Fibroblast of pulmonary artery (primary cell): ENCODE data around the gene TGFBR2.

ENCODE experiments used
- DNase-seq: peaks from one replicate; pipeline ENCODE4 v3.0.0-alpha.2; 2010; ENCODE audit warnings: low read depth
- H3K4me3 ChIP-seq: replicated peaks from 2 replicates; pipeline ENCODE4 v1.5.1; 2011; ENCODE audit warnings: low read depth, mild to moderate bottlenecking, control low read depth, low read length, moderate library complexity
- TF ChIP-seq, protein P1 (sequence below): IDR thresholded peaks from 2 replicates; pipeline ENCODE4 v1.5.1; 2011; ENCODE audit warnings: mild to moderate bottlenecking, control low read depth, low read length, inconsistent platforms; ENCODE audit errors: missing control alignments

The TGFBR2 gene

DNA sequence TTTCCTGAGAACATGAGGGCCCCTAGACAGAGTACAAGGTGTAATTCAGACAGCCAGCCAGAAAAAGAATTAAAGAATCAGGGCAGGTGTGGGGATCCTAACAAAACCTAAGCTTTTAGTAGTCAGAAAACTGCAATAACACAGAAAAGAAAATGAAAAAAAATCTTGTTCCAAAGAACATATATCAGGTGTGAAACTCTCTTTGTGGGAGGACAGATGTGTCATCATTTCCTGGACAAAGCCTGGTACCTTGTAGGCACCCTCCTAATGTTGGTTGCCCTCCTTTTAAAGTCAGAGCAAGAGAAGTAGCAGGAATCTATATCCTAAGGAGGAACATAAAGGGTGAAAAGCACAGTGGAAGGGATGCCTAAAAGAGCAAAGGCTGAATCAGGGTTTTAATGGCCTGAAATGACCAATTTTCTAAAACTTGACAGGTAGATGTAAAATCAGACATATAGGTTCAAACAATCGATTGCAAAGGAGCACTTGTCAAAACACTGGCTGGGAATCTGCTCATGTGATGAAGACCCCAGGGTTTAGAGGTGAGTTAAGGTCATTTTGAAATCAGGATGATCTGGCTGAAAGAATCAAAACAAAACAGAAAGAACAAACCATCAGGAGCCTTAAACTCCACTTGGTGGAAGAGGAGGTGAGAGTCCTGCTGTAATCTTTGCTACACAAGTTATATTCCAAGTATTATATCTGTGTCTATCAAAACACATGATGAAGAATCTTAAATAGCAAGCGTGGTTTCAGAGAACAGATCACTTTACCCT lies 54.9 kb downstream of the TGFBR2 start:
- DNase-seq, result no peak
- no peak overlapping the region for H3K4me3 ChIP-seq
- TF ChIP-seq, protein P1, sequence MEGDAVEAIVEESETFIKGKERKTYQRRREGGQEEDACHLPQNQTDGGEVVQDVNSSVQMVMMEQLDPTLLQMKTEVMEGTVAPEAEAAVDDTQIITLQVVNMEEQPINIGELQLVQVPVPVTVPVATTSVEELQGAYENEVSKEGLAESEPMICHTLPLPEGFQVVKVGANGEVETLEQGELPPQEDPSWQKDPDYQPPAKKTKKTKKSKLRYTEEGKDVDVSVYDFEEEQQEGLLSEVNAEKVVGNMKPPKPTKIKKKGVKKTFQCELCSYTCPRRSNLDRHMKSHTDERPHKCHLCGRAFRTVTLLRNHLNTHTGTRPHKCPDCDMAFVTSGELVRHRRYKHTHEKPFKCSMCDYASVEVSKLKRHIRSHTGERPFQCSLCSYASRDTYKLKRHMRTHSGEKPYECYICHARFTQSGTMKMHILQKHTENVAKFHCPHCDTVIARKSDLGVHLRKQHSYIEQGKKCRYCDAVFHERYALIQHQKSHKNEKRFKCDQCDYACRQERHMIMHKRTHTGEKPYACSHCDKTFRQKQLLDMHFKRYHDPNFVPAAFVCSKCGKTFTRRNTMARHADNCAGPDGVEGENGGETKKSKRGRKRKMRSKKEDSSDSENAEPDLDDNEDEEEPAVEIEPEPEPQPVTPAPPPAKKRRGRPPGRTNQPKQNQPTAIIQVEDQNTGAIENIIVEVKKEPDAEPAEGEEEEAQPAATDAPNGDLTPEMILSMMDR, result no peak

DNA sequence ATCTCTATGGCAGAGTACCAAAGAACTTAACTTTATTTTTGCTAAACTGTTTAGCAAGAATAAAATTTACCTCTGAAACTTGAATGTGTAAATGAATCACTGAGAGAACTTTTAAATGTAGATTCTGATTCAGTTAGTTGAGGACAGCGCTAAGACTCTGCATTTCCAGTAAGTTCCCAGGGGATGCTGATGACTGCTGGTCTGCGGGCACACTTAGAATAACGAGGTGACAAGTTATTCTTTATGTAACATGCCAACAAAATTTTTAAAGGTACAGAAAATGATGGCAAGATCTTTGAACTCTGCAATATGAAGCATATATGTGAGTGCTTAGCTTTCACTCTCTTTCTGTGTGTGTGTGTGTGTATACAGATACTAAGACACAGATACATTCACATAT lies 56.4 kb downstream of the TGFBR2 start:
- no peak overlapping the region for H3K4me3 ChIP-seq
- no peak for DNase-seq
- TF ChIP-seq, protein P1, result no peak

DNA sequence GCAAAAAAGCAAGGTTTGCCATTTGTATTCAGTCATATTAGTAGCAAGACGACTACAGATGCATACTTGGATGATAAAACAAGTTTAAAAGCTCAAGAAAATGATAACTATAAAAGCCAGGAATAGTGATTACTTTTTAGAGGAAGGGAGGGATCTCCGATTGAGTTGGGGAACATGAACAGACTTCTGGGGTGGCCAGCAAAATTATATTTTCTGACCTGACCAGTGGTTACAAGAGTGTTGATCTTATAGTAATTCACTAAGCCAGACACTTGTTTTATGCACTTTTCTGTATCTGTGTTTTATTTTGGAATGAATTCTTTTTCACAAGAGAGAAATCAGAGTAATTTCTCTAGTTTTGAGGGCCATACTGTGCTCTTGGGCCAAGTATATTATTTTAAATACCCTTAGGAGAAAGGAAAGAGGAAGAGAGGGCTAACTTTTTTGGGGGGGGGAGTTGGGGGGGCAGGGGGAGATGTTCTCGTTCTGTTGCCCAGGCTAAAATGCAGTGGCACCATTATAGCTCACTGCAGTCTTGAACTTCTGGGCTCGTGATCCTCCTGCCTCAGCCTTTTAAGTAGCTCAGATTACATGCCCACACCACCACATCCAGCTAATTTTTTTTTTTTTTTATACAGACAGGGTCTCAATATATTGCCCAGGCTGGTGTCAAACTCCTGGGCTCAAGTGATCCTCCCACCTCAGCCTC lies 57.3 kb downstream of the TGFBR2 start:
- TF ChIP-seq, protein P1, result no peak
- no peak for DNase-seq
- H3K4me3 ChIP-seq, result no peak overlapping the region

DNA sequence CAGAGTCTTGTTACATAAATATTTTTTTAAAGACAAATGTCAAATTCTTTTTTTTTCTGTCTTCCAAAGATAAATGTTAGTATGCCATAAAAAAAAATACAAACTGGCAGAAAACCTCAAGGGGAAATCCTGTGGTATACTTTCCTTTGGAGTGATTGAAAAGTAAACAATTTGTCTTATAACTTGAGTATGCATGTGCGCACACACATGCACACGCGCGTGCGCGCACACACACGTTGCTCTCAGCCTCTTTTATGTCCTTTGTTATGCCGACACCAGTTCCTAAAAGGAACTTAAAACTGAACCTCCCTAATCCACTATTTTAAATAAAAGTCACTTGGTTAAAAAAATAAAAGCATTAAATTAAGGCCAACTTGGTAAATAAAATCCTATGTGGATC lies 58.1 kb downstream of the TGFBR2 start:
- DNase-seq, result no peak
- TF ChIP-seq, protein P1, result no peak
- no peak overlapping the region for H3K4me3 ChIP-seq

DNA sequence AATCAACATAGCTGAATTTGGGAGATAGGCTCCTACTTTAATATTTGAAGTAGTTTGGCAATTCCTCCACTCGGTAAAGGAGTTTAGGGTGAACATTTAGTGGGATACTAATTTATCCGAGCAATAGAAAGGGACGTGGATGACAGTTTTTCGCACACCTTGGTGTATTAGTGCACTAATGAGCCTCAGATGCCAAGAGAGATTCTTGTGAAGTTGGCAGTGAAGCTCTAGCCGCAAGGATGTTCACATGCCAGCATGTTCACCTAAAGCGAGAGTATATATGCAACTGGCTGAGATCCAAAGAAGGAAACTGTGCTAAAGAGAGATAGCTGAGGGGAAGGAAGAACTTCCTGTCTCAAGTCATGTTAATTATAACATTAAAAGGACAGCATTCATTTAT lies 58.5 kb downstream of the TGFBR2 start:
- no peak for DNase-seq
- H3K4me3 ChIP-seq, result no peak overlapping the region
- TF ChIP-seq, protein P1, result no peak

DNA sequence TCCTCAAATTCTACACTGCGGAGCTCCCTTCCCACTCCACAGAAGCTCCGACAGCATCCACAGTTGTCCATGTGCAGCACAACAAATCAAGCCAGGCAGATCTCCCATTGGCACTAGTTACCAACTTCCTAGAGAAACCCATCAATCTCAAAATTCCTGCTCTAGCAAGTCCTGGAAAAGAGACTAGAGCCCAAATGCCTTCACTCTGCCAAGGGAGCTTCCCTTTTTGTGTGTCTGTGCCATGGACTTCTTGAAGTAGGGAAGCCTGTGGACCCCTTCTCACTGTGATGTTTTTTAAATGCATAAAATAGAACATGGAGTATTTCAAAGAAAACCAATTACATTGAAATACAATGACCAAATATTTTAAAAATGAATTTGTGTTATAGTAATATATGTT lies 59.1 kb downstream of the TGFBR2 start:
- H3K4me3 ChIP-seq, result no peak overlapping the region
- no peak for DNase-seq
- TF ChIP-seq, protein P1, result no peak
